Liver (tissue), 9 donors: ENCODE results near the gene ECHS1. TPM values are rescaled to one million over a fixed set of nuclear protein-coding genes. Genes with fewer than 3 reads are reported as not detected.
A peak's percentile ranks its signal among the peaks of the same experiment; 100 is the strongest.

Experiments used
- DNase-seq: peaks from one replicate; pipeline ENCODE4 v3.0.0-alpha.2; 2017; ENCODE audit warnings: low spot score
- H3K27ac ChIP-seq, 2 donors: one replicate each; pipeline ENCODE4 v1.7.0; 2013; ENCODE audit warnings: inconsistent platforms in 2 of 2, low read length in 2 of 2, control low read depth in 1 of 2, low read depth in 1 of 2, mild to moderate bottlenecking in 1 of 2
- H3K27me3 ChIP-seq, 4 donors: one replicate each; pipeline versions ENCODE4 v1.6.1 to v1.7.0; 2013; ENCODE audit warnings: low read length in 3 of 4, inconsistent platforms in 1 of 4, mild to moderate bottlenecking in 1 of 4, moderate library complexity in 1 of 4; ENCODE audit not compliant: control insufficient read depth in 4 of 4, insufficient read depth in 4 of 4
- H3K36me3 ChIP-seq, 4 donors: one replicate each; pipeline versions ENCODE4 v1.6.1 to v1.7.0; 2013; ENCODE audit warnings: low read length in 3 of 4, mild to moderate bottlenecking in 3 of 4, low read depth in 1 of 4, moderate library complexity in 1 of 4; ENCODE audit not compliant: control insufficient read depth in 4 of 4, insufficient read depth in 3 of 4
- H3K4me1 ChIP-seq, 4 donors: one replicate each; pipeline versions ENCODE4 v1.6.1 to v1.7.0; 2013; ENCODE audit warnings: low read length in 3 of 4, mild to moderate bottlenecking in 3 of 4, moderate library complexity in 1 of 4; ENCODE audit not compliant: control insufficient read depth in 4 of 4, insufficient read depth in 4 of 4
- H3K4me3 ChIP-seq, 3 donors: one replicate each; pipeline versions ENCODE4 v1.6.1 to v1.7.0; 2013; ENCODE audit warnings: low read length in 3 of 3, control low read depth in 1 of 3, low read depth in 1 of 3, mild to moderate bottlenecking in 1 of 3
- H3K9ac ChIP-seq, 2 donors: one replicate each; pipeline ENCODE4 v1.7.0; 2013; ENCODE audit warnings: low read length in 2 of 2, mild to moderate bottlenecking in 2 of 2, moderate library complexity in 2 of 2, control low read depth in 1 of 2, low read depth in 1 of 2
- H3K9me3 ChIP-seq, 4 donors: one replicate each; pipeline versions ENCODE4 v1.6.1 to v1.7.0; 2013; ENCODE audit warnings: low read length in 3 of 4; ENCODE audit not compliant: control insufficient read depth in 4 of 4
- EGR1 ChIP-seq, 2 donors: IDR thresholded peaks; 2 replicates each; pipeline ENCODE4 v1.6.1; 2016 to 2018; ENCODE audit warnings: antibody characterized with exemption in 2 of 2, low read depth in 2 of 2
- FOXA1 ChIP-seq: IDR thresholded peaks from 2 replicates; pipeline ENCODE4 v1.6.1; 2016; ENCODE audit warnings: antibody characterized with exemption
- FOXA2 ChIP-seq: IDR thresholded peaks from 2 replicates; pipeline ENCODE4 v1.6.1; 2016; ENCODE audit warnings: antibody characterized with exemption
- GABPA ChIP-seq, 2 donors: IDR thresholded peaks in 1 of 2; conservative IDR thresholded peaks in 1 of 2; 2 replicates each; pipeline ENCODE4 v1.6.1; 2016; ENCODE audit warnings: antibody characterized with exemption in 2 of 2, mild to moderate bottlenecking in 1 of 2, moderate library complexity in 1 of 2
- HNF4A ChIP-seq, 2 donors: conservative IDR thresholded peaks; 2 replicates each; pipeline ENCODE4 v1.6.1; 2016; ENCODE audit warnings: antibody characterized with exemption in 2 of 2, mild to moderate bottlenecking in 2 of 2
- HNF4G ChIP-seq: IDR thresholded peaks from 2 replicates; pipeline ENCODE4 v1.6.1; 2016; ENCODE audit warnings: antibody characterized with exemption
- JUND ChIP-seq, 2 donors: IDR thresholded peaks; 2 replicates each; pipeline ENCODE4 v1.6.1; 2016; ENCODE audit warnings: antibody characterized with exemption in 2 of 2
- NR2F2 ChIP-seq: IDR thresholded peaks from 2 replicates; pipeline ENCODE4 v1.6.1; 2016; ENCODE audit warnings: antibody characterized with exemption
- RAD21 ChIP-seq, 2 donors: IDR thresholded peaks; 2 replicates each; pipeline ENCODE4 v1.6.1; 2016; ENCODE audit warnings: antibody characterized with exemption in 2 of 2, mild to moderate bottlenecking in 2 of 2
- TAF1 ChIP-seq: conservative IDR thresholded peaks from 2 replicates; pipeline ENCODE4 v1.6.1; 2016; ENCODE audit warnings: antibody characterized with exemption, mild to moderate bottlenecking
- YY1 ChIP-seq: IDR thresholded peaks from 2 replicates; pipeline ENCODE4 v1.6.1; 2016; ENCODE audit warnings: antibody characterized with exemption, mild to moderate bottlenecking
- ZBTB33 ChIP-seq: IDR thresholded peaks from 2 replicates; pipeline ENCODE4 v1.6.1; 2016; ENCODE audit warnings: antibody characterized with exemption
- WGBS: extraction: QIAGEN DNeasy Blood & Tissue Kit; methylation state at CpG from one replicate; pipeline ENCODE4 v1.1.7; 2013; 5-methylcytosine and 5-hydroxymethylcytosine counted together
- polyA plus RNA-seq, 2 donors: library from polyadenylated mRNA; stranded (reverse) in 1 of 2; unstranded in 1 of 2; fragments of 200-250 nt in 1 of 2; fragments of >200 nt in 1 of 2; fragmentation: Nextera tagmentation in 1 of 2; extraction: Ambion mirVana in 1 of 2; gene quantifications; one replicate each; pipeline versions ENCODE4 v1.2.1 to v1.2.3, GENCODE V29; 2013 to 2015
- total RNA-seq, 2 donors: library from RNA; depleted of rRNA; stranded (reverse); fragments of >200 nt; gene quantifications; one replicate each; pipeline ENCODE4 v1.2.3, GENCODE V29; 2014
- TF ChIP-seq, protein P1 (sequence below): IDR thresholded peaks from 2 replicates; pipeline ENCODE4 v1.6.1; 2016; ENCODE audit warnings: antibody characterized with exemption
- TF ChIP-seq, protein P2 (sequence below): IDR thresholded peaks from 2 replicates; pipeline ENCODE4 v1.6.1; 2016; ENCODE audit warnings: antibody characterized with exemption
- TF ChIP-seq, protein P3 (sequence below): IDR thresholded peaks from 2 replicates; pipeline ENCODE4 v1.6.1; 2016; ENCODE audit warnings: antibody characterized with exemption, mild to moderate bottlenecking
- donor health status: healthy.
- donor health status: healthy.
- donor health status: healthy.
- donor health status: healthy.
- donor health status: healthy.

The ECHS1 gene
- total and polyA plus RNA-seq, 4 donors = 41.5 to 849 (median 354) TPM

DNA sequence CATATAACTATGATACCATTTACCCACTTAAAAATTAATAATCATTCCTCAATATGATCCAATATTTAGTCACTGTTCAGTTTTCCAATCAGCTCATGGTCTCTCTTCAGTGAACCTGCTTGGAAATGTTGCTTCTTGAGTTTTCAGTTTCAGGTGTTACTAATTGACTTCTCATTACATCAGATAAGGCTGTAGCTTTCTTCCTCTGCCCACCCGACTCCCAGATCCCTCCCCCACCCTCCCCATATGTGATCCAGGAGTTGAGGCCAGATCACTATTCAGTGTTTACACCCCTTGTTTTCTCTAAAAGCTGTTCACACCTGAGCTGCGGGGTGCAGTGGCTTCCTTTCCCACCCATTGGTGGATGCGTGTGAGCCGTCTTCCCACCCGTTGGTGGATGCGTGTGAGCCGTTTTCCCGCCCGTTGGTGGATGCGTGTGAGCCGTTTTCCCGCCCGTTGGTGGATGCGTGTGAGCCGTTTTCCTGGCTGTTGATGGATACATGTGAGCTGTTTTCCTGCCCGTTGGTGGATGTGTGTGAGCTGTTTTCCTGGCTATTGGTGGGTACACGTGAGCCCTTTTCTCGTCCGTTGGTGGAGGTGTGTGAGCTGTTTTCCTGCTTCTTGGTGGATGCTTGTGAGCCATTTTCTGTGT is 17.6 kb upstream of the ECHS1 start:
- Histone ChIP-seq H3K4me1 (peaks cover 5 to 15% (median 7%) of the 10 kb centered on the region in 4 donors), H3K4me3 (no peak overlapping the region), H3K36me3 (peaks cover 0 to 11% (median 6%) of the 10 kb centered on the region in 4 donors), H3K9ac (no peak overlapping the region), H3K9me3 (no peaks in the 10 kb centered on the region), H3K27ac (no peak overlapping the region), H3K27me3 (no peaks in the 10 kb centered on the region)
- TF ChIP-seq YY1 = no peak
- TF ChIP-seq HNF4G = no peak
- TF ChIP-seq, protein P1, sequence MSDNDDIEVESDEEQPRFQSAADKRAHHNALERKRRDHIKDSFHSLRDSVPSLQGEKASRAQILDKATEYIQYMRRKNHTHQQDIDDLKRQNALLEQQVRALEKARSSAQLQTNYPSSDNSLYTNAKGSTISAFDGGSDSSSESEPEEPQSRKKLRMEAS = no peak
- TF ChIP-seq, protein P2, sequence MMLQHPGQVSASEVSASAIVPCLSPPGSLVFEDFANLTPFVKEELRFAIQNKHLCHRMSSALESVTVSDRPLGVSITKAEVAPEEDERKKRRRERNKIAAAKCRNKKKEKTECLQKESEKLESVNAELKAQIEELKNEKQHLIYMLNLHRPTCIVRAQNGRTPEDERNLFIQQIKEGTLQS = no peak
- TF ChIP-seq TAF1 = no peak
- no peak for TF ChIP-seq ZBTB33
- no peak for TF ChIP-seq GABPA (IDR thresholded peaks at IDR 0.05 in 1 of 2, conservative IDR thresholded peaks at IDR 0.05 in 1 of 2)
- TF ChIP-seq HNF4A (conservative IDR thresholded peaks at IDR 0.05) = no peak
- TF ChIP-seq EGR1 (IDR thresholded peaks at IDR 0.05; ENCODE audit: low read depth in 2 of 2) = no peak
- TF ChIP-seq NR2F2 = no peak
- TF ChIP-seq FOXA2 = no peak
- WGBS = 93% methylated on average over 19 of the region's 19 CpGs
- no peak for DNase-seq

- H3K36me3 ChIP-seq = peaks cover 0 to 17% (median 10%) of the 10 kb centered on the region in 4 donors
- peak overlapping the region in 1 of 2 donors; percentile 28 for H3K27ac ChIP-seq
- WGBS = 81% methylated on average over 39 of the region's 39 CpGs
- no peak overlapping the region for H3K4me3 ChIP-seq
- H3K9ac ChIP-seq = no peak overlapping the region
- DNase-seq = no peak
- no peaks in the 10 kb centered on the region for H3K9me3 ChIP-seq
- peaks cover 0 to 6% (median 2%) of the 10 kb centered on the region in 4 donors for H3K4me1 ChIP-seq
- TF ChIP-seq, protein P1 = no peak
- TF ChIP-seq FOXA1 = no peak
- TF ChIP-seq HNF4A (conservative IDR thresholded peaks at IDR 0.05) = no peak
- no peaks in the 10 kb centered on the region for H3K27me3 ChIP-seq
These were observed 16.0 kb upstream of the ECHS1 start for GRCh38 chr10:133388973-133389818.

GRCh38 chr10:133388236-133388972 is 15.2 kb upstream of the ECHS1 start:
- Histone ChIP-seq H3K27ac (no peak overlapping the region), H3K4me3 (no peak overlapping the region), H3K27me3 (no peaks in the 10 kb centered on the region), H3K4me1 (peaks cover 0 to 4% (median under 1%) of the 10 kb centered on the region in 4 donors), H3K9me3 (no peaks in the 10 kb centered on the region), H3K9ac (no peak overlapping the region), H3K36me3 (peaks cover 0 to 22% (median 15%) of the 10 kb centered on the region in 4 donors)
- WGBS = 87% methylated on average over 17 of the region's 17 CpGs
- no peak for DNase-seq
- TF ChIP-seq, protein P1 = no peak
- TF ChIP-seq NR2F2 (no peak), JUND (IDR thresholded peaks at IDR 0.05) (no peak), RAD21 (IDR thresholded peaks at IDR 0.05) (no peak), HNF4A (conservative IDR thresholded peaks at IDR 0.05) (no peak)
- TF ChIP-seq, protein P2 = no peak
- TF ChIP-seq, protein P3, sequence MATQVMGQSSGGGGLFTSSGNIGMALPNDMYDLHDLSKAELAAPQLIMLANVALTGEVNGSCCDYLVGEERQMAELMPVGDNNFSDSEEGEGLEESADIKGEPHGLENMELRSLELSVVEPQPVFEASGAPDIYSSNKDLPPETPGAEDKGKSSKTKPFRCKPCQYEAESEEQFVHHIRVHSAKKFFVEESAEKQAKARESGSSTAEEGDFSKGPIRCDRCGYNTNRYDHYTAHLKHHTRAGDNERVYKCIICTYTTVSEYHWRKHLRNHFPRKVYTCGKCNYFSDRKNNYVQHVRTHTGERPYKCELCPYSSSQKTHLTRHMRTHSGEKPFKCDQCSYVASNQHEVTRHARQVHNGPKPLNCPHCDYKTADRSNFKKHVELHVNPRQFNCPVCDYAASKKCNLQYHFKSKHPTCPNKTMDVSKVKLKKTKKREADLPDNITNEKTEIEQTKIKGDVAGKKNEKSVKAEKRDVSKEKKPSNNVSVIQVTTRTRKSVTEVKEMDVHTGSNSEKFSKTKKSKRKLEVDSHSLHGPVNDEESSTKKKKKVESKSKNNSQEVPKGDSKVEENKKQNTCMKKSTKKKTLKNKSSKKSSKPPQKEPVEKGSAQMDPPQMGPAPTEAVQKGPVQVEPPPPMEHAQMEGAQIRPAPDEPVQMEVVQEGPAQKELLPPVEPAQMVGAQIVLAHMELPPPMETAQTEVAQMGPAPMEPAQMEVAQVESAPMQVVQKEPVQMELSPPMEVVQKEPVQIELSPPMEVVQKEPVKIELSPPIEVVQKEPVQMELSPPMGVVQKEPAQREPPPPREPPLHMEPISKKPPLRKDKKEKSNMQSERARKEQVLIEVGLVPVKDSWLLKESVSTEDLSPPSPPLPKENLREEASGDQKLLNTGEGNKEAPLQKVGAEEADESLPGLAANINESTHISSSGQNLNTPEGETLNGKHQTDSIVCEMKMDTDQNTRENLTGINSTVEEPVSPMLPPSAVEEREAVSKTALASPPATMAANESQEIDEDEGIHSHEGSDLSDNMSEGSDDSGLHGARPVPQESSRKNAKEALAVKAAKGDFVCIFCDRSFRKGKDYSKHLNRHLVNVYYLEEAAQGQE = no peak
